HG03460 (cell line): ENCODE measurements around the gene WNT16.

Experiments used
- ATAC-seq: cut with Tn5 transposase; IDR thresholded peaks from one replicate; pipeline ENCODE4 v1.9.1; 2021; ENCODE audit not compliant: unreplicated experiment

WNT16 gene

GRCh38 chr7:121342631-121343030 is 13.8 kb downstream of the WNT16 start:
- no peak for ATAC-seq

GRCh38 chr7:121343302-121343701 is 14.5 kb downstream of the WNT16 start:
- no peak for ATAC-seq

GRCh38 chr7:121344093-121344492 is 15.3 kb downstream of the WNT16 start:
- no peak for ATAC-seq

DNA sequence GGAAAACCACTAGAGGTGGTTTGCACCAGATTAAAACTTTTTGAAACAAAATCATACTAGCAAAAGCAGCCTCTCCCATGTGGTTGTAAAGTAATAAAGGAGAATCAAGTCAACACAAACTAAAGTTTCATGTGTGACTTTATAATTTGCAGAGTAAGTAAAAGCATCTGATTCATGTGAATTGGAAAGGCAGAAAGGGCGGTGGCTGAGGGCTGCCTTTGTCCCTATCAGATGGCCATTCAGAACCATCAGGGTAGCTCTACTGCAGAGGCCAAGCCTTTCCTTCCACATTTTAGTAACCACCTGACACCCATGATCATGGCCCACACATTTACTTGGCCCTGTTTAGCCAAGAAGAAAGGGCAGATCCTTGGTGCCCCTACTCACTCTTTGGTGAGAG is 15.7 kb downstream of the WNT16 start:
- no peak for ATAC-seq

DNA sequence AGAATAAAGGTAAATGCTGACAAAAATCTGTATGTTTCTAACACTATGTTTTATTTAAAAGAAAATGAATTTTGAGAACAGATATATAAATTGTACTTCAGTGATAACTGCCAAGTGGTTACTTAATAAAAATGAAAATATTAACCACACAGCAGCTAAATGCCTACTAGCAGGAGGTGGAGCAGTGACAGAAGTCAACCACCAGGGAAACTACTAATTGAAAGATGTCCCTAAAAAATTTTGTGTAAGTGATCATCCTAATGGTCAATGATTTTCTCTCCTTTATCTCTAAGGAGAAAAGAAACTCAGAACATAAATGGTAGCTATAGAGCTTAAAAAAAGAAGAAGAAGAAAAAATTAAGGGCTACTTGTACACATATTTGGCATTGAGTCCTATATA is 22.9 kb downstream of the WNT16 start:
- no peak for ATAC-seq

DNA sequence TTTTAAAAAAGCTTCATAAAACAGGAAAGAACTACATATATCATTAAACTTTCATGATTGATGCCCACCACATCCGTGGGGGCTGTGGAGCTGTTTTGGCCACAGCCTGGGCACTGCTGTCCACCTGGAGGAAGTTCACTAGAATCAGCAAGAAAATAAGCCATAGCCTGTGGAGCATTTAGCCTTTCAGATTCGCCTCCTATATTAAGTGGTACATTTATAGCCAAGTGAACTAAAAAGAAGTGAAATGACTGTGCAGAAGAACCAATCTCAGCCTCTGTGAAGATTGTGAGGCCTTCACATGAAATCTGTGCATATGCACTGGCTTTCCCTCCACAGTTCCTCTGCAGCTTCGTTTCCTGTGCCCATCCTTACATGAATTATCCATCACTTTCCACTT is 23.5 kb downstream of the WNT16 start:
- no peak for ATAC-seq

- no peak for ATAC-seq
Observed at GRCh38 chr7:121355574-121355973, 26.8 kb downstream of the WNT16 start.

DNA sequence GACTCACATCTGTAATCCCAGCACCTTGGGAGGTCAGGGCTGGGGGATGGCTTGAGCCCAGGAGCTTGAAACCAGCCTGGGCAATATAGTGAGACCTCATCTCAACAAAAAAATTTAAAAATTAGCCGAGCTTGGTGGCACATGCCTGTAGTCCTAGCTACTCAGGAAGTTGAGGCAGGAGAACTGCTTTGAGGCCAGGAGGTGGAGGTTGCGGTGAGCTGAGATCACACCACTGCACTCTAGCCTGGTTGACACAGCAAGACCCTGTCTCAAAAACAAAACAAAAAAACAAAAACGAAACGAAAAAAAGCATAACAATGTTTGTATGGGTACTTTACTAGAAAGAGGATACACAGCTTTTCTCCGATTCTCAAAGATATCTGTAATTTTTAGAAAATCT is 31.8 kb downstream of the WNT16 start:
- no peak for ATAC-seq

DNA sequence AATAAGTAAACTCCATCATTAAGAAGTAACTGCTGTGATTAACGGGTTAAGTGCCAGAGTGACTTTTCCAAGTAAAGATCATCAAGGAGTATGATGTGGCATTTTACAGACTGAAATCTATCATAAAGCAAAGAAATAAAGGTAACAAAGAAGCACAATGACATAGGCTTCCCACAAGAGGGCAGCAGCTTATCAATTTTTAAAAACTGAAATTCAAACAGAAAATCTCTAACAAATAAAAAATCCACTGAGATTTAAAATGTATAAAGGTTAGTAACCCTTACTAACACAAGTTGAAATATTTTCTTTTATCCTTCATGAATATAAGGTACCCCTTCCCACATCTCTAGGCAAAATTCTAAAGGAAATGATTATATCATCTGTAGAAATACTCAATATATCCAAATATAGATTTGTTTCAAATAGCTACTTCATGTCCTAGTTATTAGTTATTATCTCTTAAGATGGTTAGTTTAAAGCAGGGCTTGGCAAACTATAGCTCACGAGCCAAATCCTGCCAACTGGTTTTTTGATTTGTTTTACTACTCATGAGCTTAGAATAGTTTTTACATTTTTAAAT is 38.1 kb downstream of the WNT16 start:
- ATAC-seq: no peak

- ATAC-seq: peak; percentile 53
Observed at GRCh38 chr7:121369462-121369861, 40.7 kb downstream of the WNT16 start.

DNA sequence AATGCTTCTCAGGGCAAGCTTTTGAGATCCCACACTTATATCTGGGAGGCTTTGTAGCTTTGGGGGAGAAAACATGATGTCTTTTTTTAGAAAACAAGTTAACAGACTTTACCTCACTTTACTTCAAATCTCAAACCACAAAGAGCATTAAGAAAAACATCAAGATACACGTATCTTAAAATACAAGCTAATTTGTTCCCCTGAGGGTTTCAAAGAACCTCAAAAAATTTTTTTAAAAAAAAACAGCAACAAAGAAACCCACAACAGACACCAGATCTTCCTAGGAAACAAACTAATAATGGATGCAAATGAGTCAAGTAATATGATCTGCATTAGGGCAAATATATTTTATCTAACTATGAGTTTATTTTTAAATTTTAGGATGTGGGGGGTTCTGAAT is 42.6 kb downstream of the WNT16 start:
- no peak for ATAC-seq

DNA sequence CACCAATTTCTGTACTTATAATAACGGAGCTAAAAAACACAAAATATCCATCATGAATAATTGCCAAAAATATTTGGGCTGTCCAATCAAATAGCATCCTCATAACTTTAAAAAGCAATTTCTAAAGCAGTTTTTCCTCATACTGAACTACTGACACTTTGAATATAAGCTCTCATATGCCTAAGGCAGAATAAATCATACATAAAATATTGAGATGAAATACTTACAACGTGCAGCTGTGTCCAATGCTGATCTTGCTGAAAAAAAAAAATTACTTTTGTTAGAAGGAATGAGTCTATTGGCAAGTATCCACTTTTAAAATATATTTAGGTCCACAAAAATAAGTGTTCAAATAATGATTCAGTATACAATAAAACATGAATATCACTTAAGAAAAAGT is 43.1 kb downstream of the WNT16 start:
- ATAC-seq: no peak

- peak; percentile 87 for ATAC-seq
Observed at GRCh38 chr7:121372376-121373010, 43.7 kb downstream of the WNT16 start.

DNA sequence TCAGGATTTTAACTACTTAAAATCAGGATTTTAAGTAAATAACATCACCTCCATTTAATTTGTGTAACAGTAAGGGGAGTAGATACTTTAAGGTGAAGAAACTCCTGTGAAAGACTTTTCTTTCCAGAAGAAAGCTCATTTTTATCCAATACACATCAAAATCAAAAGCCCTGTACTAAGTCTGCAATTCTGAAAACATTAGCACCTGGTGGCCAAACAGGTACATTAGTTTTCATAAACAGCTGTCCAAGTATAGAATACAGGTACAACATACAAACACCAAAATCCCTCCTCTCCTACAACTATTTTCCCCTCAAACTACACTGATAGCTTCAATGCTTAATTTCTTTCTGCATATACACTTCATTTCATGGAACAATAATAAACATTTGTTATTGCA is 44.4 kb downstream of the WNT16 start:
- no peak for ATAC-seq

GRCh38 chr7:121376979-121377378 is 48.2 kb downstream of the WNT16 start:
- no peak for ATAC-seq

DNA sequence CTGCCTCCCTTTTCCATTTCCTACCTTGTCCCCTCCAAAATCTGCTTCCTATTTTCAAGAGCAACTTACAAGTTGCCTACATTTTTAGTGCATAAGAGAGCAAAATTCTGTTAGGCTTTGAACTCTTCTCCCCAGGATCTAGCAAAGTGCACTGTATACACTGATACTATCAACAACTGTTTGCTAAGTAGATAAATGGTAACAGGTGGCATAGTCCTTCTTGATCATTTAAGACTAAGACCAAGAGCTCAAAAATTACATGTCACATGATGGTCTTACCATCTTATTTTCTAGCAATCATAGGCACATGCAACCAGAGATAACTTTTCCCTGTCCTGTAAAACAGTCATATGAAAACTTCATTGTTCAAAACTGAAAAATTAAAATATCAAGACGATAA is 51.1 kb downstream of the WNT16 start:
- no peak for ATAC-seq

GRCh38 chr7:121382473-121382872 is 53.7 kb downstream of the WNT16 start:
- ATAC-seq: no peak

GRCh38 chr7:121383235-121383910 is 54.6 kb downstream of the WNT16 start:
- ATAC-seq: no peak

DNA sequence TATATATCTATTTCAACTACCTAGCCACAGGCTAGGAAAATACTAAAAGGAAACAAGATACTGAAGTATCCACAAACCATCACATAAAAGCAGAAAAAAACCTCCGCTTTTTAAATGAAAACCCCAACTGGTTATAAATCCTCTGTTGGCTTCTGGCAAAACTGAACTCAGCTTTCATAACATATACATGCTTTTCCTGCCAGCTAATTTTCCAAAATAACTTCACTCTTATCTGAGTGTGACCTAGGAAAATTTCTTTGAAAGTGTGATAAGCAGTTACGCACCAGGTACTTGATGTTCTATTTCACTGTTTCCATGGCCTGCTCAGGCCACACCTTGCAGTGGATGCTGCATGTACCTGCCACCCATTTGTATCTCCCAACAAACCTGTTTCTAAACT is 55.5 kb downstream of the WNT16 start:
- no peak for ATAC-seq

DNA sequence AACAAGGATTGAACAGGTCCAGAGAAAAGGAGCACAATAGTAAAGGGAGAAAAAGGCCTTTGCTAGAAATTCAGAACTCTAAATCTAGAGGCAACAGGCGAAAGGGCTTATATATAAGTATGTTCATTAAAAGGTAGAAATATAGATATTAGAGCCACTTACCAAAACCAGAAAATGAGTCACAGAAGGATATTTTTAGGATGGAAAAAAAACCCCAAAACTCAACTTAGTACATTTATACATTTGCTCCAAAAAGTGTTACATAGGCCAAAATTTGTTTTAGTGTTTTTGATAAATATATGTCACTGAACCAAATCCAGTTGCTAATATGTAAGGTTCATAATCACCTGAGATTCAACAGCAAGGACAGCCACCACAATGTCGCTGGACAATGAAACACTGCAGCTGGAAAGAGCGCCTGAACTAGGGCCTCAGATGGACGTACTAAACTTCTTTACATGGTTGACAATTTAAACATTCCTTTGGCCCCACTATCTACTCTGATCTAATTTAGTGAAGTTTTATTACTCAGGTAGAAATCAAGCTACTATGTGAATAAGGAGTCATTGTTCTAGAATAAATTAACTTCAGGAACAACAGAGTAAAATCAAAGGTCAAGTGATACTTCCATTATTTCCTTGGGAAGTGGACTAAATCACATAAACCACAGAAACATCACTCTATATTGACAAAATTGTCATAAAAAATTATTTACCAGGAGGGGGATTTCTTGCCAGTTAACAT is 56.4 kb downstream of the WNT16 start:
- ATAC-seq: no peak

GRCh38 chr7:121385800-121386179 is 57.0 kb downstream of the WNT16 start:
- ATAC-seq: peak; percentile 92

DNA sequence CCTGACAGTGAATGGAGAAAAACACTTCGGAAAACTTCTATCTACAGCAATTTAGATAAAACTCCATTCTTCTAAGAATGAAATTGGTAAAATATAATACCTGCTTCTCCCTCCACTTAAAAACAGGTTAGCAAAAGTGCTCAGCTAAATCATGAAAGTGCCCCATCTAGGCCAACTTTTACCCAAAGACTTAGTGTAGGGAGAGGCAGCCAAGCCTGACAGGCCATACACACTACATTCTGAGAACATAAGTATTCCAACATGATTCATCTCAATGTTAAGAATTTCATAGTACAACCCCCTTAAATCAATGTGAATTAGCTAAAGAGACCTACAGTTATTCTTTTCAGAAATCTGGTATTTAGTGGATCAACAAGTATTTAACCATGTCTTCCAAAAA is 60.1 kb downstream of the WNT16 start:
- ATAC-seq: no peak
